B cell (primary cell): ENCODE results near the gene GALK1. TPM values are rescaled to one million over a fixed set of nuclear protein-coding genes. Genes with fewer than 3 reads are reported as not detected.
A peak's percentile ranks its signal among the peaks of the same experiment; 100 is the strongest.

ENCODE experiments used
- ATAC-seq: fragments of 200-7000 bp; cut with Tn5 transposase; one replicate; pipeline ENCODE4 v1.10.0; 2021; ENCODE audit warnings: low read depth, mild to moderate bottlenecking, moderate number of reproducible peaks, moderate library complexity
- CTCF ChIA-PET: fragments of 350-600 bp; sonication (Branson Sonifier 250); formaldehyde crosslinking; loops from one replicate; lab custom pipeline; 2021; ENCODE audit warnings: antibody characterized with exemption, inconsistent platforms; lab: Charles Lee
- POLR2A ChIA-PET: fragments of 350-600 bp; sonication (Branson Sonifier 250); formaldehyde crosslinking; loops from one replicate; lab custom pipeline; 2021; ENCODE audit warnings: antibody characterized with exemption; lab: Charles Lee
- DNase-seq: peaks from one replicate; pipeline ENCODE4 v3.0.0; 2013
- H2AFZ ChIP-seq: 2 replicates; pipeline ENCODE4 v1.6.1; 2012; ENCODE audit warnings: mild to moderate bottlenecking, low read depth, low read length; ENCODE audit not compliant: insufficient read depth, poor library complexity, severe bottlenecking
- H3K27ac ChIP-seq, 2 donors: 1 replicate in 1 of 2; 2 replicates in 1 of 2; pipeline ENCODE4 v1.5.1; 2012 to 2013; ENCODE audit warnings: low read length in 2 of 2, mild to moderate bottlenecking in 2 of 2, moderate library complexity in 1 of 2
- H3K27me3 ChIP-seq, 4 experiments: fragments of 200-600 bp in 1 of 4; sonication (generic) in 1 of 4; replicated peaks in 1 of 4; 1 replicate in 2 of 4; 2 replicates in 2 of 4; pipeline versions ENCODE4 v1.6.1 to v1.7.0; 2013 to 2016; ENCODE audit warnings: low read length in 3 of 4, mild to moderate bottlenecking in 2 of 4, mixed read lengths in 1 of 4, moderate library complexity in 1 of 4; ENCODE audit not compliant: insufficient read depth in 4 of 4, control insufficient read depth in 3 of 4; ENCODE audit errors: control extremely low read depth in 1 of 4
- H3K36me3 ChIP-seq, 2 experiments: replicated peaks in 1 of 2; 1 replicate in 1 of 2; 2 replicates in 1 of 2; pipeline versions ENCODE4 v1.6.1 to v1.7.1; 2013; ENCODE audit warnings: low read length in 1 of 2; ENCODE audit not compliant: insufficient read depth in 2 of 2, control insufficient read depth in 1 of 2; ENCODE audit errors: control extremely low read depth in 1 of 2, extremely low read depth in 1 of 2
- H3K4me1 ChIP-seq, 2 donors: fragments of 200-600 bp in 1 of 2; sonication (generic) in 1 of 2; 1 replicate in 1 of 2; 2 replicates in 1 of 2; pipeline versions ENCODE4 v1.5.1 to v1.6.1; 2013 to 2017; ENCODE audit warnings: low read length in 2 of 2; ENCODE audit not compliant: control insufficient read depth in 2 of 2, insufficient read depth in 2 of 2
- H3K4me2 ChIP-seq: replicated peaks from 2 replicates; pipeline ENCODE3; 2012; ENCODE audit warnings: mild to moderate bottlenecking, low read depth, low read length; ENCODE audit not compliant: poor library complexity, severe bottlenecking
- H3K4me3 ChIP-seq, 5 experiments: fragments of 200-600 bp in 1 of 5; sonication (generic) in 1 of 5; 1 replicate in 3 of 5; 2 replicates in 2 of 5; pipeline versions ENCODE4 v1.5.1 to v1.7.0; 2011 to 2016; ENCODE audit warnings: low read length in 4 of 5, mild to moderate bottlenecking in 4 of 5, low read depth in 2 of 5, control low read depth in 1 of 5, moderate library complexity in 1 of 5; ENCODE audit not compliant: insufficient read depth in 1 of 5; ENCODE audit errors: control extremely low read depth in 1 of 5, extremely low read depth in 1 of 5
- H3K79me2 ChIP-seq: fragments of 200-600 bp; sonication (generic); one replicate; pipeline ENCODE4 v1.6.0; 2016; ENCODE audit warnings: low read length; ENCODE audit not compliant: control insufficient read depth, insufficient read depth
- H3K9ac ChIP-seq: fragments of 200-600 bp; sonication (generic); 2 replicates; pipeline ENCODE4 v1.6.1; 2017; ENCODE audit warnings: mild to moderate bottlenecking, low read length, moderate library complexity
- H3K9me3 ChIP-seq, 3 donors: one replicate each; pipeline versions ENCODE4 v1.6.1 to v1.7.1; 2013; ENCODE audit warnings: low read length in 2 of 3; ENCODE audit not compliant: control insufficient read depth in 2 of 3, insufficient read depth in 1 of 3; ENCODE audit errors: control extremely low read depth in 1 of 3
- H4K20me1 ChIP-seq: 2 replicates; pipeline ENCODE4 v1.6.0; 2012; ENCODE audit warnings: mild to moderate bottlenecking, low read length; ENCODE audit not compliant: insufficient read depth, control insufficient read depth, poor library complexity, severe bottlenecking
- H3K27ac Mint-ChIP-seq: one replicate; pipeline ENCODE4 v1.8.0; 2021; ENCODE audit warnings: mixed read lengths
- H3K27me3 Mint-ChIP-seq: one replicate; pipeline ENCODE4 v1.8.0; 2021; ENCODE audit warnings: mixed read lengths
- H3K4me1 Mint-ChIP-seq: one replicate; pipeline ENCODE4 v1.8.0; 2021; ENCODE audit warnings: mixed read lengths
- H3K4me3 Mint-ChIP-seq: one replicate; pipeline ENCODE4 v1.8.0; 2021; ENCODE audit warnings: mixed read lengths
- H3K9me3 Mint-ChIP-seq: one replicate; pipeline ENCODE4 v1.8.0; 2022; ENCODE audit warnings: mixed read lengths; ENCODE audit not compliant: insufficient read depth
- CTCF ChIP-seq: fragments of 200-600 bp; IDR thresholded peaks from one replicate; pipeline ENCODE4 v1.8.0; 2022; ENCODE audit warnings: antibody characterized with exemption, mild to moderate bottlenecking
- EZH2 ChIP-seq: IDR thresholded peaks from 2 replicates; pipeline ENCODE4 v1.6.1; 2012; ENCODE audit warnings: borderline replicate concordance, low read depth, mild to moderate bottlenecking, moderate library complexity, low read length; ENCODE audit not compliant: insufficient read depth, poor library complexity, severe bottlenecking
- WGBS: methylation state at CpG from one replicate; pipeline ENCODE4 v1.1.5; 2013; ENCODE audit warnings: missing lambda C conversion rate; ENCODE audit not compliant: insufficient coverage; 5-methylcytosine and 5-hydroxymethylcytosine counted together
- intact Hi-C: fragments of 100-400 bp; cut with micrococcal nuclease; formaldehyde crosslinking; loops from one replicate; pipeline ENCODE4 v1.10.0; 2022
- polyA plus RNA-seq: library from polyadenylated mRNA; depleted of rRNA; stranded (reverse); fragments of >200 nt; gene quantifications from 2 replicates; pipeline ENCODE4 v1.2.3, GENCODE V29; 2012
- total RNA-seq, 2 donors: library from RNA; stranded (reverse); fragments of 120-200 nt in 1 of 2; gene quantifications; 1 replicate in 1 of 2; 2 replicates in 1 of 2; pipeline versions ENCODE4 v1.2.3 to v1.2.4, GENCODE V29; 2013 to 2022

The GALK1 gene
- total and polyA plus RNA-seq, 2 donors (not counting 1 experiment from before 2014, with no cell fraction given): 29.8 to 37.4 TPM

- Mint-ChIP-seq H3K4me3 (no peak overlapping the region), H3K4me1 (peaks cover 31% of the 10 kb centered on the region), H3K27ac (peak overlapping the region; percentile 15), H3K27me3 (no peaks in the 10 kb centered on the region), H3K9me3 (no peaks in the 10 kb centered on the region)
- ChIA-PET CTCF (interaction anchor here (0.9 to 8.5 kb wide), 6 partner anchors 8 to 232 kb away, joined by 3 to 54 read pairs (median 4); partner anchors contain the start of genes GALK1 and UNK), POLR2A (interaction anchor here (1.1 to 8.4 kb wide), 4 partner anchors 8 to 125 kb away, joined by 3 to 78 read pairs (median 4); partner anchors contain the start of genes GALK1, UNC13D and UNK)
- WGBS: 93% methylated on average over 11 of the region's 12 CpGs
- no peak overlapping the region for H3K4me2 ChIP-seq
- H2AFZ ChIP-seq: no peak overlapping the region
- H3K9me3 ChIP-seq: no peaks in the 10 kb centered on the region
- H3K27me3 ChIP-seq: no peaks in the 10 kb centered on the region
- peaks cover 16 to 29% of the 10 kb centered on the region in 2 donors for H3K4me1 ChIP-seq
- TF ChIP-seq EZH2: no peak
- TF ChIP-seq CTCF: no peak
- H3K4me3 ChIP-seq: no peak overlapping the region
- no peak overlapping the region for H3K9ac ChIP-seq
- intact Hi-C loops: no loop called here
- ATAC-seq: no peak
- H4K20me1 ChIP-seq: peaks cover 30% of the 10 kb centered on the region
- H3K27ac ChIP-seq: no peak overlapping the region
- peaks cover 16% of the 10 kb centered on the region for H3K79me2 ChIP-seq
- DNase-seq: peak; percentile 37
- peaks cover 4 to 35% of the 10 kb centered on the region in 2 experiments for H3K36me3 ChIP-seq
Measured at GRCh38 chr17:75773121-75773807, 8.3 kb upstream of the GALK1 start.
